ENCODE data around the gene PTPRM. TPM values are rescaled to one million over a fixed set of nuclear protein-coding genes. Genes with fewer than 3 reads are reported as not detected.
A peak's percentile ranks its signal among the peaks of the same experiment; 100 is the strongest.

PTPRM gene
- polyA plus RNA-seq, 4 donors = 82.9 to 104 (median 97.8) TPM

DNA sequence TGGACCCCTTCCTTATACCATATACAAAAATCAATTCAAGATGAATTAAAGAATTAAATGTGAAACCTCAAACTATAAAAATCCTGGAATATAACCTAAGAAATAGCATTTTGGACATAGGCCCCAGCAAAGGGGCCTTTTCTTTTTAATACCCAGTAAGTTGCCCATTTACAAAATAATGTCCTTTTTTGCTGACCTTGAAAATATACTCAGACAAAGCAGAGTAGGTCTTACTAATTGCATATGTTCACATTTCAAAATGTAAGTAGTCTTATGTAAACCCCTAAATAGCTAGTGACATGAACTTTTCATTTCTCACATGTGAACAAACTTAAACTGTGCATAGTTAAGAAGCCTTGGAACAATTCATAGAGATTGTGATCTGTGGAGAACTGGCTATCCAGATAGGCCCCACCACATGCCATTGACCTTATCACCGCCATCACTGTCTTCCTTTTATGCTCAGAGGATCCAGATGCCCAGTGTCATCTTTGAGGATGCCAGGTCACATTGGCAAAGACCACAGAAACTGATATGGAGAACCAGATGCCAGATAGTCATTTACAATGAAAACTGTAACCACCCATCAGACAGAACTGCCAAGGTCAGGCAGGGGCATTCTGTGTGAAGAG lies 759.8 kb downstream of the PTPRM start:
- DNase-seq (ENCODE audit: low read depth in 4 of 4, low spot score in 3 of 4) = no peak

DNA sequence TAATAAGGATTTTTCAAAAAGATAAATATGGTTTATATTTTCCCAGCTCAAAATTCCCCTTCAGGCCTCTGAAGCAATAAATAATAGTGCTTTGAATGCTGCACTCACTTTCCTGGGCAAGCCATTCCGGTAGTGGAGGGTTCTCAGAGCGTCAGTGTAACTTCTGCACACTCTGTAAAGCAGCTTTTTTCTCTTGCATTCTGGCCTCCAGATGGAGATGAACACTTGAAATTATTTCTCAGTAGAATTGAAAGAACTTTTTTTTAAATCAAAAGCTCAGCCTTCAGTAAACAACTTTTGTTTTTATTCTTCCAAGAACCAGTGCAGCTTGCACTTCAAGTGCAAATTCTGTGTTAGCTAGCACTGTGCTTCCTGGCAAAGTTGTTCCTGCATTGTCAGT lies 761.0 kb downstream of the PTPRM start:
- DNase-seq (ENCODE audit: low read depth in 4 of 4, low spot score in 3 of 4) = no peak

DNA sequence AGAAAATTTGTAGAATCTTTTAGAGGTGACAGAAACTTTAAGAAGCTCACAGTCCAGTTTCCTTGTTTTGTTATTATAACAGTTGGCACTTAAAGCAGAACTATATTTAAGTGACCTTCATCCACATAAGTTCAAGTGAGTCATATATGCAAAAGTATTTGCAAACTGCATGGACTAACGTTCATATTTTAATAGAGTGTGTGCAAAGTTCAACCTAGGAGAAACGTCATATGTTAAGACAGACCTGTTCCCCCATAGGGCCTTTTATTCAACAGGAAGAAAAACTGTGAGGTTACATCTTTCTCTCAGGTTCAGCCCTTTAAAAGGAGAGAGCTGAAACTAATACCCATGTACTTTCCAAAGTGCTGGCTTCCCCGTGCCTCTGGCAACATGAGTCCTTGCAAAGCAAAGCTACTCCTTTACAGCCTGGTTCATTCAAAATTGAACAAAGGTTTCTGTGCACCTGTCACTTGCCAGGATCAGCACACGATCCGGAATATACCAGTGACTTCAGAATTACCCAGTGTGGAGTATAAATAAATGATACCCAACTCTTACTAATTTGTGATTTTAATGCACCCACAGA lies 762.2 kb downstream of the PTPRM start:
- DNase-seq (ENCODE audit: low read depth in 4 of 4, low spot score in 3 of 4) = no peak

DNA sequence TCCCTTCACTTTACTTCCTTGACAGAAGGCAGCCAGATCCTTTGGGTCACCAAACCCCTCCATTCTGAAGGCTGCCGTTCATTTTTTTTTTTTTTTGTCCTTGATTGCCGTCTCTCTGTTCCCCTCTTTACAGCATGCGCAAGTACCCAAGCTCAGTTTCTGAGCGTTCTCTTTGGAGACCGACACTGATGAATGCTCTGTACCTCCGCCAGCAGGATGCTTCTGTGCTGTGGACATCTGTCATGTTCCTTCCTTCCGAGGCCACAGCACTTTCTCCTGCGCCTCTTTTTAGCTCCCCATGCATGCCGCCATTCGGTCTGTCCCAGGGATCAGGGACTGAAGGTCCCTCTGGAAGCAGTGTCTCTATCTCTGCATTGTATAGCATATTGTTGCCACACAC lies 763.5 kb downstream of the PTPRM start:
- no peak for DNase-seq (ENCODE audit: low read depth in 4 of 4, low spot score in 3 of 4)

DNA sequence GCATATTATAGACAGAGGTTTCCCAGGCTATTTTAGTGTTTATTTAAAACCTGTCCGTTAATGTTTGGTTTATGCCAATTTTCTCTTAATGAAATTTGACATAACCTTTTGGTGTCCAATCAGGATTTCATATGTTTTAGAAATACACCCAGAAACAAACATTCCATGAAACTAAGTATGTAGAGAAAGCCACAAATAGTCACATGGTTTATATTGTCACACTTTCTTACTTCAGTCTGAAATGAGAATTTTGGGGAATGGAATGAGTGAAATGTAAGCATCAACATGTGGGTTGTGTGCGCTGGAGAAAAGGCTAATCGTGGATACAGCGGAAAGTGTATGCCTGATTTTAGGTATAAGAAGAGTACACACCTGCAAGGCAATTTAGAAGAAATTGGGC lies 765.2 kb downstream of the PTPRM start:
- DNase-seq (ENCODE audit: low read depth in 4 of 4, low spot score in 3 of 4) = no peak

DNA sequence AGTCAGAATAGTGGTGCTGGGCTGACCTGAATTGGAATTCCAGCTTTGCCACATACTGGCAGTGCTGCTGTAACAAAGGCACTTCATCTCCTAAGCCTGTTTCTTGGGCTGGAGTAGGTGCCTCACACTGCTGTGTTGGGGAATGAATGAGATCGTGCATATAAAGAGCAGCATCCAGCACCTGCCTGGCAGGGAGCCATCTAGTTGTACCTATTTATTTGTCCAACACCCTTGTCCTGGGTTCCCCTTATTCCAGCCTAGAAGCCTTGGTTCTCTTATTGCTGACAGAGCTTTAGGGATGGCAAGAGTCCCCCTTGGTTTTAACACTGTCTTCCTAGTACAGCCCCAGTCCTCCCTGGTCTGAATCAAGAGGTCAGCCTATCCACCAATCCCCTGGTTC lies 766.8 kb downstream of the PTPRM start:
- DNase-seq (ENCODE audit: low read depth in 4 of 4, low spot score in 3 of 4) = no peak

DNA sequence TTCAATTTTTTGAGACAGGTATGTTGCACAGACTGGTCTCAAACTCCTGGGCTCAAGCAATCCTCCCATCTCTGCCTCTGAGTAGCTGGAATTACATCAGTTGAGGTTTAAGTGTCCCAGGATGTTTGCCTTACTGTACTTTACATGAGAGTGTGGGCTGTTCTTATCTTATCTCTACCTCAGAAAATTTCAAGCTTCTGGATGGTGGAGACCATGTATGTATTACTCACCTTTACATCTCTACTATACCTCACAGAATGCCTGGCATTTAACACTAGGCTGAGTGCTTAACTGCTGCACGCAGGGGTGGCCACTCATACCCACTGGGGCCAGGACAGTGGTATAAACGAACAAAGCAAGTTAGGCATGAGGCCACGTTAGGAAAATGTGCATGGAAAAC lies 770.1 kb downstream of the PTPRM start:
- DNase-seq (ENCODE audit: low read depth in 4 of 4, low spot score in 3 of 4) = no peak

DNA sequence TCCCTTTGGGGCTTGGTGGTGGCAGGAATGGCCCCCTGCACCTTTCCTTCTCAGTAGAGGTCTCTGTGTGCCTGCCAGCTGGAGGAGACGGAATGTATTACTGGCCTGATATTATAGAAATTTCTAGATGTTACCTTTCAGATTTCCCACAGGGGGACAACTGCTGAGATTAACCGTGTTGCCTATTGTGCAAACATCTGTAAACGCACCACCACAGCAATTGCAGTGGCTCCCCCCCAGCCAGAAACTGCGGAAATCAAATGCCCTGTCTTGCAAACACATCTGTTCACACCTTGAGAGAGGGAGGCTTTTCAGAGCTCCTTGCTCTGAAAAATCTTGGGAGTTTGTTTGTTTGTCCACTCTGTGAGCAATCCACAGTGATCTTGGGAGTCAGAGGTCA lies 772.1 kb downstream of the PTPRM start:
- no peak for DNase-seq (ENCODE audit: low read depth in 4 of 4, low spot score in 3 of 4)

DNA sequence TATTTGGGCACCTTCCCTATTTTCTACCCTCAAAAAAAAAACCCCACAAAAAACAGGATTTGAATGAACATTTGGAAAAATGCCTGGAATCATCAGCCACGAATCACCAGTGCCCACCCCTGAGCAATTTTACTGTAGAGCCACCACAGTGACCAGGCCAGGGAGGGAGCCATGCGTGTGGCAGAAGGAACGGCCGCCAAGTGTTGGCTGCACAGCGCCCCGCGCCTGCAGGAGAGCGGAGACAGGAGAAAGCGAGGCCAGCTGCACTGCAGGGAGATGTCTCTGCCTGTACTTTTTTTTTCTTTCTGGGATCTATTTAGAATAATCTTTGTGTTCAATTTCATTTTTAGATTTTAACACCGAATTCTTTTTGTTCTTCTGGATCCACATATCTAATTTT lies 772.8 kb downstream of the PTPRM start:
- DNase-seq (ENCODE audit: low read depth in 4 of 4, low spot score in 3 of 4) = no peak

DNA sequence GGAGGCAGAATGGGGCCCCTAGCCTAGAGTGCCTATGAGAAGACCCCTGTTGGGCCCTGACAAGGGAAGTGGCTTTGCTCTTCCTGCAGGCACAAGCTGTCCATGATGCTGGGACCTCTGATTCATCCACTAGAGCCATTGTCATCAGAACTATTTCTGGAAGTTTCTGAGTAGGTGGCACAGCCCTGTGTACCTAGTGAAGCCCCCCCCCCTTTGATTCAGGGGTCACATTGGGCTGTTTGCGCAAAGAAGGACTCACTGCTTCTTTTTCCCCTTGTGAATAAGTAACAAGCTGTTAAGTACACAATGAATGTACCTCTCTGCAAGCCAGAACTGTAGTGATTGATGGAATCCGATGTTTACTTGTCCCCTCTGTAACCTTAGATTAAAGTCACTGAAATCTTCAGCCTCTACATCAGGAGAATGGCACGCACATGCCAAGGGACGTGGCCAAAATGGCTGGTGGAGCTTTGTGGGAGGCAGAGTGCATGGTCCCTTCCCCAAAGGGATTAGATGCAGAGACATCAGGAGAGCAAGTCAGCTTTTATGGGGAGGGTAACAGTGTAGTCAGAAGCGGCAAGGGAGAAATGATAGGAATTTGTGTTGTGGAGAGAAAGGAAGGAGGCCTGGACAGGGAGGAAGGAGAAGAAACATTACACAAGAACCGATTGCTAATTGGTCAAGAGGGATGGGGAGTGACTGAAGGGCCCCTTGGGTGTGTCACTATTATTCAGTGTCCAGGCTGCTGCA lies 774.5 kb downstream of the PTPRM start:
- peak in 2 of 4 donors; percentile 33 to 42 for DNase-seq (ENCODE audit: low read depth in 4 of 4, low spot score in 3 of 4)

DNA sequence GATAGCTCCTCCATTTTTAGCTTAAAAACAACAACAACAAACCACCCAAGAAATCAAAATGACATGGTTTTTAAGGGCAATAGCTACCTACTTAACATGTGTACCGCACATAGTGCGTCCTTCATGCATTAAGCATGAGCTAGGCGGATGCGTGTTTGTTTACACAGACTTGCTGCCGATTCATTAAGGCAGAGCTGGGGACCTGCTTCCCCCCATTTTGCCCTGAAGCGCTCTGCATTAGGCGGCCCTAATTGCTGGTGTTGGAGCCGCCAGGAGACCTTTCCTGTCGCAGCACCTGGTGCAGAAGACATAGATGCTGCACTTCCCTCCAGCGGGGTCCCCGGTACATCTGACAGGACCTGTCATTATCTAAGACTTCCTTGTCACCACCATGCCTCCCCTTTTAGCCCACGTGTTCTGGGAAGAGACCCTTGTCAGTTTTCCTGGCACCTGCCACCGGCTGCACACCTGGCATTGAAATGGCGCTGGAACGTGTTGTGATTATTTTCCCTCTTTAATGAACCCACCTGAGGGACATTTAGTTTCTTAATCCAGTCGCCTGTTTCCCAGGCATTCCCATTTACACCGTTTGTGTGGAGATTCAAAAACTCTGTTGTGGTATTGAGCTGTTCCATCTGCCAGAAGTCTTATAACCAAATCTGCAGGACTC lies 781.1 kb downstream of the PTPRM start:
- no peak for DNase-seq (ENCODE audit: low read depth in 4 of 4, low spot score in 3 of 4)

DNA sequence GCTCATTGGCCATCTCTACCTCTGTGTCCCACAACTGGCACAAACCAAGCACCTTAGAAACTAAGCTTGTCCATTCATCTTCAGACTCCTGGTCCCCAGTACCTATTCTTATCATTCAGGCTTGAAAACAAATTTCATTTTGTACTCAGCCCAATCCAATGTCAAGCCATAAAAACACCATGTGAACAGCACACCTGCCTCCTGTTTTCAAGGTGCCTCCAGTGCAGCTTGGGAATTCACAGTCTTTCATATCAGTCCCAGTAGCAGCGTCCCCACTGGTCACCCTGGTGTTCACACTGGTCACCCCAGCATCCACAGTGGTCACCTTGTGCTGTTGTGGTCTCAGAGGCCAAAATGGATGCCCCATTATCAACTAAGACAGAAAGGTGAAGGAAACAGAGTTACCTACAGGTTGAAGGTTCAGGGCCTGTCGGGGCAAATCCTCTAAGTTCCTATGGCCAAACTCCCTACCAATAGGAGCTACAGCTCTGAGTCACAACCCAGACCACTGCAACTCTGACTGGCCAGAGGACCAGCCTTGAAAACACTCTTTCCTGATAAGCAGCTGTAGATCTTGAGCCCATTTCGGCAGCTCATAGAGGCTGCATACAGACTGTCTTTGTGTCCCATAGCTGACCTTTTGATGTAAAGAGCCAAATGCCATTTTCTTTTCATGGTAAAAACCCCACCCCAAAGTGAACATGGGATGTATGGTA lies 782.6 kb downstream of the PTPRM start:
- no peak for DNase-seq (ENCODE audit: low read depth in 4 of 4, low spot score in 3 of 4)

DNA sequence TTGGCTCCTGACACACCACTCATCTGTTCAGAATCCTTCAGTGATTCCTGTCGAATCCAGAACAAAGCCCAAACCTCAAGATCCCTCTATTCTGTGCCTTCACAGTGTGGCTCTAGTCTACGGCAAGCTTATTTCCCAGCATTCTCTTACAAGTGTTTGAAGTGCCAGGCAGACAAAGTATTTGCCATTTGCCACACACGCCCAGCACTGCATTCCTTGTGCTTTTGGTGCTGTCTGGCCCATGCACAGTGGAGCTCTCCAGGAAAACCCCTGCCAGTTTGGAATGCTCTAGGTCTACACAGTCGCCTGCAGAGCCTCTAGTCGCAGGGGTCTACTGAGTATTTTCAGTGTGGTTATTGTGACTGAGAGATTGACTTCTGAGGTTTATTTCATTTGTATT lies 783.5 kb downstream of the PTPRM start:
- DNase-seq (ENCODE audit: low read depth in 4 of 4, low spot score in 3 of 4) = no peak

DNA sequence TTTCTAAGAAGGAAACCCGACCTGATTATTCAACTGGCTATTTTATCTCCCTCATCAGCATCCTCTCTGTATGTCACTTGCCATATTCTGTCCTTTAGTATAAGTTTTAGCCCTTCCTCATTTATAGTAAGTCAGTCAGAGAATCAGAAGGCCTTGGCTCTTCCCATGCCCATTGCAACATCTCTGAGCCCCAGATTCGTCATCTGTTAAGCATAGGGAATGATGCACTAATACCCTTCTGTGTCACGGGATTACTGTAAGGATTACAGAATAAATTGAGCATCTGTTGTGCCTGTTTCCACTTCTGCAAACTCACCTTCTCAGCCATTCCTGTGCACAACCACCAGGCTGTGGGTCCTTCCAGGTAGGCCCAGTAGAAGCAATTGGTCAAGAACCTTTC lies 784.0 kb downstream of the PTPRM start:
- no peak for DNase-seq (ENCODE audit: low read depth in 4 of 4, low spot score in 3 of 4)

DNA sequence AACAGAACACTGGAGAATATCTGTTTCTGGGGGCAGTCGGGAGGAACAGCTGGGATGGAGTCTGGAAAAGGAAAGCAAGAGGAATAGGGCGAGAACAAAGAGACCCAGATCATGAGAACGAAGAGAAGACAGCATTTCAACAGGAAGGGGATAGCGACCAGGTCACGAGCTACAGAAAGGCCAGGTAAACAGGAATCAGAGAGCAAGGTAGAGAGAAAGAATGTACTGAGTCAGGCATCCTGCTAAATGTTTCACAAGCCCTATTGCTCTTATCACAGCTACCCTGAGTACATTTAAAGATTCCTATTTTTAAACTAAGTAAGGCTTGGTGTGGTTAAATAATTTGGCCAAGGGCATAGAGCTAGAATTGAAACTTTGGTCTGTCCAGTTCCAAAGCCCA lies 787.2 kb downstream of the PTPRM start:
- no peak for DNase-seq (ENCODE audit: low read depth in 4 of 4, low spot score in 3 of 4)

DNA sequence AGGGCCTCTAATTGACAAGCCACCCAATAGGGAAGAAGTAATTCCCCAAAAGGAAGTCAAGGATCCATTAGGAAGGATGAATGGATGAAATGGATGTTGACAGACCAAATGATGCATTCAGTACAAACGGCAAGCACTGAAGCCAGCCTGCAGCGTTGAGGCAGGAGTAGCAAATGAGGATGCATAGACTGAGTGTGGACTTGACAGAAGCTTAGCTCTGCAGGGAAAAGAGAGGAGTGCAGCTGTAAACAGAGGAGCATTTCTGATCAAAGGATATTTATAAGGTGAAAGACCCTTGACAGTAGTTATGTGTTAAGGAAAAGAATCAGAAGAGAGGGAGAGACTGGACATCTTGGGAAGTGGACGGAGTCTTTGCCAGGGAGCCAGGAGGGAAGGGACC lies 788.9 kb downstream of the PTPRM start:
- DNase-seq (ENCODE audit: low read depth in 4 of 4, low spot score in 3 of 4) = no peak

DNA sequence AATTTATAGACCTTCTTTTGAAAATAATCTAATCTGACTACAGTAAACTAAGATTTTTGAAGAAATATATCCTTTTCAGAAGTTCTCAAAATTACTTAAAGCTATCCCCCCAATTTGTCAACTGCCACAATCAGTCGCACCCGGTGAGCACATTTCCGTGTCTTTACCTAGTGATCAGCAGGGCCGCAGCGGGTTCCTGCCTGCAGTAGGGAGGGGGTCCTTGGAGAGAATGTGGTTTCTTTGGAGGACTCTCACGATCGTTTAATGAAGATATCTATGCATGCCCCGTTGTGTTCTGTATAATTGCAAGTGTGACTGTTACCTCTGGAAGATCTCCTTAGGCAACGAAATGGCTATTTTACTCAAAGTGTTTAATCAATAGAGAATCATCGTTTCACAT lies 790.2 kb downstream of the PTPRM start:
- no peak for DNase-seq (ENCODE audit: low read depth in 4 of 4, low spot score in 3 of 4)

DNA sequence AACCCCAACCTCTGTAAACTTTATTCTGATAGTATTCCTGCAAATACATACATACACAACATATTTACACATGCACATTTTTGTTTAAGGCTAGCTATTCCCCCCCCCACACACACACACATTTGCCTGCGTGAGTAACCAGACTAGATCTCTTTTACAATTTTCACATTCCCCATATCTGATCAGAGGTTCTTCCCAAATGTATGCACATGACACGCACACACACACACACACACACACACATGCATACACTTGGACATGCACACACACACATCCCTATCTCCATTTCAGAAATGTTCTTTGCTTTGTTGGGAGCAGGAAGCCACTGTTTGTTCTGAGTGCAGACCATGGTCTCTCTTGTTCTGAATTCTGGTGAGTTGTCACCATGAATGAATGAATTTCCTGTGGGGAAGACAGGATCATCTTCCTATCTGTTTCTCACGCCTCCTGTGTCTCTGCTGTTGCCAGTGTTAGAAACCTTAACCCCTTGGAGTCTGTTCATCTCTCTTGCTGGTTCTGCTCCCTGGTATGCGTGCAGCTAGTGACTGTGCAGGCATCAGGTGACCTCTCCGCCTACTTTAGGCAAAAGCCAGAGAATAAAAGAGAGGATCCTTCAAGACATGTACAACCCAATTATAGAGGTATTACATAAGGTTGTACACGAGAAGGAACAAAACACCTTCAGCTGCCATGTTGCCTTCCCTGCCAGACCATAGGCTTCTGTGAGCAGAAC lies 791.1 kb downstream of the PTPRM start:
- DNase-seq (ENCODE audit: low read depth in 4 of 4, low spot score in 3 of 4) = no peak

DNA sequence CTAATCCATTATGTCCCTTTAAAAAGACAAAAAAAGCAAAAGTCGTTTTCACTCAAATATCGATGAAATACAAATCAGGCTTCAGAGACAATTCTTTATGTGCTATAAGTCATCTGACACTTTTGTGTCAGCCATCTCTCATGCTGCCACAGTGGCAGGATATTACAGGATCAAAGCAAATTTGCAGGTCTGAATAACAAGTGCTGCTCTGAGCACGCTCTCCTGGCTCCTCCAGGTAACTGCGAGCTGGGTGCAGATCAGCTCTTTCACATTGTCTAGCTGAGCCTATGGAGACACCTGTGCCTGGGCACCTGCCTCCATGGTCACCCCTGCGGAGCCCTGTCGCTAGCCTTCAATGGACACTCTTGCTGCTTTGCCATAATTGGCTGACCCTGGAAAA lies 792.0 kb downstream of the PTPRM start:
- no peak for DNase-seq (ENCODE audit: low read depth in 4 of 4, low spot score in 3 of 4)

DNA sequence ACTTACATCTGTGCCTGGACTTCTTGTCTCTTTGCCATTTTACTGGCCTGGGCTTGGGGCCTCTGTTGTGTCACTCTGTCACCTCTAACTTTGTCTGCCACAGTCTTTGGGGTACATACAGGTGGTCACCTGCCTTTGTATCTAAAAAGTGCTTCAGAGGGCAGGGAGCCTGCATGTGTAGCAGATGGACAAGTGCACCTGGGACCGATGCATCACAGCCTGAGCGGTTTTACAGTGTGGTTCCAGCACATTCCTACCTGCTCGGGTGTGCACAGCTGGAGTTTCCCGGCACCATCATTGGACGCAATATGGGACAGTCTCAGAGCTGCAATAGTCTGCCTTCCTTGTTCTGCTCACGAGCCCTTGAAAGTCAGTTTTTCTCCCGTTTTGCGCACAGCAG lies 792.4 kb downstream of the PTPRM start:
- DNase-seq (ENCODE audit: low read depth in 4 of 4, low spot score in 3 of 4) = no peak
